GM18505 (cell line): ENCODE results near the gene SCARF2.
"Not testable (repeated sequence)": the region's sequence is repeated elsewhere in the genome, so short reads cannot be mapped to it uniquely, and the experiment has no call there.

Experiments
- ATAC-seq: cut with Tn5 transposase; IDR thresholded peaks from one replicate; pipeline ENCODE4 v1.9.1; 2021; ENCODE audit not compliant: unreplicated experiment
- POLR2A ChIP-seq: IDR thresholded peaks from 4 replicates; pipeline ENCODE4 v1.6.1; 2011; ENCODE audit warnings: borderline replicate concordance; ENCODE audit not compliant: insufficient read depth, insufficient read length; ENCODE audit errors: extremely low read depth

The SCARF2 gene

DNA sequence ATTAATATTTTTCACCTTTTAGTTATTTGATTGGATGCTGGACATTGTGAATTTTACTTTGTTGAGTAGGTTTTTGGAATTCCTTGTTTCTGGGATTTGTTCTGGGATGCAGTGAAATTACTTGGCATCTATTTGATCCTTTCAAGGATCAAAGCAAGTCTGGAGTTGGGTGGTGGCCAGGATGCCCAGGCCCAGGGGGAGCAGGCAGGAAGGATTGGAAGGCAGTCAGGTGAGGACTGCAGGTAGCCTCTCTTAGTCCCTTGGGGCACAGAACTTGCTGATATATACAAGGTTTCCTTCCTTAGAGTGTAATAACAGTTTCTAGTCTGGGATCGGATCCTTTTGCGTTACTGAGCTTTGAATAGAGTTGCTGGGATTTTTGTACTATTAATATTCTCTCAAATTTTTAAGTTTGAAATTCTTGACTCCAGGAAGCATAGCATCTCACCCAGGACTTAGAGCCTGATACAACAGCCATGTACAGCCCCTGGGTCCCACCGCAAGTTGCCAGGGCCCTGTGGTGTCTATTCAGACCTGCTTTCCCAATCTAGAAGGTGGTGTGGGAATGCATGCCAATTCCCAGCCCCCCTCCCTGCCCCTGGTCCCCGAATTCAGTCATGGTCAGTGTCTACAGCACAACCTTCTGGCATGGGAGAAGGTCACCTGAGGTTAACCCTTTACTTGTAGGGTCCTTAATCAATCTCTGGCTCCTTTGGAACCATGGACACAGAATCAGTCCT is 37.6 kb downstream of the SCARF2 start:
- no peak for ATAC-seq
- no peak for TF ChIP-seq POLR2A

GRCh38 chr22:20398420-20398819 is 39.2 kb downstream of the SCARF2 start:
- no peak for TF ChIP-seq POLR2A
- ATAC-seq: no peak

DNA sequence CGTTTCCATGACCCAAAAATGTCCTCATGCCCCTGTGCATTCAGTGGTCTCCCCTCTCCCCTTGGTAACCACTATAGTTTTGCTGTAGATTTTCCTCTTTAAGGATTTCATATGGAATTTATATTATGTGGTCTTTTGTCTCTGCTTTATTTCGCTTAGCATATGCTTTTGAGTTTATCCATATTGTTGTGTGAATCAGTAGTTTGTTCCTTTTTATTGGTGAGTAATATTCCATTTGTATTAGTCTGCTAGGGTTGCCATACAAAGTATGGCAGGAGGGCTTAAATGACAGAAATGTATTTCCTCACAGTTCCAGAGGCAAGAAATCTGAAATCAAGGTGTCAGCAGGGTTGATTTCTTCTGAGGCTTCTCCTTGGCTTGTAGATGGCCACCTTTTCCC is 40.1 kb downstream of the SCARF2 start:
- no peak for ATAC-seq
- TF ChIP-seq POLR2A: no peak

DNA sequence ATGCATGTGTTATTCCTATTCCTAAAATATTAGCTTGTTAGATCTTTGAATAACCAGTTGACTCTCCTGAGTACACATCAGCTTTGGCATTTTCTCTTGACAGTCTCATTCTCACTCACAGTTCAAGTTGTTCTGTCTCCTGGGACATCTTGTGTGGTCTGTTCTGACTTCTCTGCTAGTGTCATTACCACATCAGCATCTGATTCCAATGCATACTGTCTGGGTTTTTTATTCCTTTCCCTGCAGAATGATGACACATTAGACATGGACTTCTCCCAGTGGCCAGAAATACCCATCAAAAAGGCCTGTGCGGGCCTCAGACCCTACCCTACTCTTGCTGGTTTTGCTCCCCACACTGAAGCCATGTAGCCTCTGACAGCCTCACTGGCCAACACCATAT is 41.0 kb downstream of the SCARF2 start:
- ATAC-seq: no peak
- no peak for TF ChIP-seq POLR2A

DNA sequence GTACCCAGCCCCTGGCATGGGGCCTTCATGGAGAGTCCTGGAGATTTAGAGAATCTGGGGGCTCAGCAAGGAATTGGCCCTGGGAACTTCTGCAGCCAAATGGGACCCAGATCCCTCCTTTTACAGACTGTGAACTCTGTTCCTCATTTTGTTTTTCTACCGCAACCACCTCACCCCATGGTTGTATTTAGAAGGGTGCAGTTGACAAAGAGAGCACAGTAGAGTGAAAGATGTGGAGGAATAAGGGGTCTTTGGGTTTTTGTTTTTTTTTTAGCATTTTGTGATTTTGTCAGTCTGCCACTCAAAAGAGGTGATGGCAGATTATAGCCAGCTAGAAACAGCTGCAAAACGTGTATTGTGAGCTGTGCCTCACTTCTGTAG is 41.7 kb downstream of the SCARF2 start:
- no peak for ATAC-seq
- no peak for TF ChIP-seq POLR2A

GRCh38 chr22:20395181-20395906 is 42.3 kb downstream of the SCARF2 start:
- no peak for TF ChIP-seq POLR2A
- ATAC-seq: no peak

DNA sequence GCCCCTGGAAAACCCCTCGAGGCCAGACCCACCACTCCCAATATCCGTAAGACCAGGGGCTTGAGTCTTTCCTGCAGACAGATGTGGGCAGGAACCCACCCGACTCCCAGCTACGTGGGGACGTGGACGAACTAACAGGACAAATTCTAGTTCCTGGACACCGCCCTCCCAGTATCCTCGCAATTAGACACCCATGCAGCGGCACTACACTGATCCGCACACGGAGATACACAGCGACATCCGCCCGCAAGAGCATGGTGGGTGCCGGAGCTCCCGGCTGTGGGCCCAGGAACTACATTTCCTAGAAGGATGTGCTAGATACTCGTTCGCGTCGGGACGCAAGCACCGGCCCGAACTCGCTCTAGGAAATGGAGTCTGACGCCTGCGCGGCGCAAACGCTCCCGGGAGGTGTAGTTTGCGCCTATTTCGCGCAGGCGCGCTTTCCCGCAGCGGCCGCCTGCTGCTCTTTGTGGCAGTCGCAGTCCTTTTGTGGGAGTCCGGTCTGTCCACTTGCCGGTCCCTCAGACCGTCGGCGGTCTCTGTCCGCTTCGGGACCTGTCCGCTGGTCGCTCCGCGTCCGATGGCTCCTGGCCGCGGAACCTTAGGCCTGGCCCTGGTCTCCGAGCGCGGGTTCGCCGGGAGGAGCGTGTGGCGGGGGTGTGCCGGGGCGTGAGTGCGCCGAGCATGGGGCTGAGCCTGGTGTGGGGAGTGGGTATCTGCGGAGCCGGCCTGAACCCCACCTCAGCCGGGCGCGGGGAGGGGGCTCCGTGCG is 43.7 kb downstream of the SCARF2 start, which contains the start of gene ZNF74:
TSS of gene ZNF74 (plus strand) at position 447 of the 772 bp plus-strand sequence. CDS start 478 bp downstream, outside the sequence.
- peak; percentile 69 for ATAC-seq
- peak; percentile 81 for TF ChIP-seq POLR2A

DNA sequence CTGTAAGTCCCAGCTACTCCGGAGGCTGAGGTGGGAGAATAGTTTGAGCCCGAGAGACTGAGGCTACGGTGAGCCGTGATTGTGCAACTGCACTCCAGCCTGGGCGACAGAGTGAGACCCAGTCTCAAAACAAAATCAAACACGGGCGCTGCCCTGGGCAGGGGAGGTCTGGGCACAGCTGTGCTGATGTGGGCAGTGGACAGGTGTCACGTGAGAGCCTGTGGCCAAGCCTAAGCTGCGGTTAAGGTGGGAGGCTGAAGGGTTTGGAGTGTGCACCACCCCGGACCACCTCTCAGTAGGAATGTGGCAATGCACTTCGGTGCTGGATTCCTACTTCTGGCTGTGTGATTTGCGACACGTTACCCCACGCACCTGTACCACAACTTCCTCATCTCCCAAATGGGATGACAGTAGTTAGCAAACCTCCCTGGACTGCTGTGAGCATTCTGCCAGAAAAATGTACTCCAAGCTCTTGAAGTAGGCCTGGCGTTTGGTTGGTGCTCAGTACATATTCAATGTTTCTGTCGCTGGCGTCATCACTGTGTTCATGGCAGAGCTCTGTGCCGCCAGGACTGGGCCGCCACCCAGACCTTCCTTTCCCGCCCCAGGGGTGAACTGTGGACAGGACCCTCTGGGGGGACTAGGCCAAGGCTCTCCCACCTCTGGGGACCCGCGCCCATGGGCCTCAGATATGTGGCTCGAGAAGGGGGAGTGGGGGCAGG is 44.5 kb downstream of the SCARF2 start:
- no peak for TF ChIP-seq POLR2A
- no peak for ATAC-seq

- not testable (repeated sequence) for ATAC-seq
Observed at GRCh38 chr22:20392365-20392881, 45.2 kb downstream of the SCARF2 start.

- ATAC-seq: no peak
- no peak for TF ChIP-seq POLR2A
Observed at GRCh38 chr22:20391222-20391621, 46.4 kb downstream of the SCARF2 start.

DNA sequence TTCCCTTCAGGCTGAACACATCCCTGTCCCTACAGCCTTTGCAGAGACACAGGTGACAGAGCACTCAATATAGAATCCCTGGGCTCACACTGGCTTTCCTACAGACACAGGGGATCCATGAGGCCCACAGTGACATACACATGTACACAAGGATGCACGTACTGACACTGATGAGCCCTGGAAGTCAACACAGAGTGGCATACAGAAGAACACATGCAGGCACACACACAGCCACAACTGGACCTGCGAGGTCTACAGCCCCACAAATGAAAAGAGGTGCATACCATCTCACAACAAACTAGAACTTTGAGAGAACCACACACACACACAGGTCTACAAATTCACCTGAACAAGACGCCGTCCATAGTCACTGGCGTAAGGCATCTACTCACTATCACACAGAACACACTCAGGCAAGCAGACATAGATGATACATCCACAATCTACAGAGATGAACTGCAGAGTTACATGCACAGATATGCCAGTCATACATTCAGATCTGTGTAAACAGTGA is 47.2 kb downstream of the SCARF2 start:
- ATAC-seq: no peak
- TF ChIP-seq POLR2A: no peak

DNA sequence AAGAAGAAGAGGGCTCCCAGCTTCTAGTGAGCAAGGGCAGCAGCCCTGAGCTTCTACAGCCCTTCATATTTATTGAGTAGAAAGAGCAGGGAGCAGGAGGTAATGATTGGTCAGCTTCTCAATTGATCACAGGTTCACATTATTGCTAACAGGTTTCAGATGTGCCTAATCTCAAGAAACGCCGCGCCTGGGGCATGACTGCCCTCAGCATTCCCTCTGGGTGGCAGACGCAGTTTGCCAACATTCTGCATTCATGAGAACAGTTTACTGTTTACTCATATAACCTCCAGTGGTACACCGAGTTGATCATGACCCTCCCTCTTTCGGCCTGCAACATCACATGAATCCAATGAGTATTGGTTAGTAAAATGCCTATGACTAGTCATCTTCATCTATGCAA is 48.3 kb downstream of the SCARF2 start:
- ATAC-seq: no peak
- TF ChIP-seq POLR2A: no peak

DNA sequence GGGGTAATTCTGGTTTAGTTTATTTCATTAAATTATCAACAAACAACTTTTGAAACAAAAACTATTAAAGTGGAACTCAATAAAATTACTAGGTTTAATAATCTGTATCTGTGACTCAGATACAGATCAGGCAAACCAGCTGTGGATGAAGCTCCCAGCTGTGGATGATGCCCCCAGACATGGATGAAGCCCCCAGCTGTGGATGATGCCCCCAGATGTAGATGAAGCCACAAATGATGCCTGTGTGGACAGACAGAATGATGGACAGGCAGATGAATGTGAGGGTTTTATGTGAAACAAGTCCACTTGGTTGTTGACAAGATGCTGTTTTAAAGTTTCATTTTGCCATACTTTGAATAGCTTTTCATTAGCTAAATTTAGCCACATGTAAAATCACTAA is 49.4 kb downstream of the SCARF2 start:
- TF ChIP-seq POLR2A: no peak
- ATAC-seq: no peak

DNA sequence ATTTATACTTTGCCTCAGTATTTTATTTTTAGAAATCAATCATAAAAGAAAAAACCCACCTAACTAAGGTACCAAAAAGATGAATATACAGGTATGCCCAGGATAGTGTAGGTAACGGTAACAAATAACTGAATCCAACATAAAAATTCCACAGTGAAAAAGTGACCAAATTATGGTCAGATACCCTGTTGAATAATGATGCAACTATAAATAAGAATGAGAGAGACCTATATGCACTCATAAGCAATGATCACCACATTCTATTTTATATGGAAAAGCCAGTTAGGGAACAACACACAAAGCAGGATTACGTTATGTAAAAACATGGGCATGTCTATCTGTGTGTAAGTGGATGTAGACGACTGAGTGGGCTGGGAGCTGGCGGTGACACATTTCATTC is 50.7 kb downstream of the SCARF2 start:
- no peak for TF ChIP-seq POLR2A

More for the DNA sequence above, 50.7 kb downstream of the SCARF2 start:
- ATAC-seq: no peak
